K562 (cell line): Measurements from ENCODE around the gene PTTG1IP. TPM values are rescaled to one million over a fixed set of nuclear protein-coding genes. Genes with fewer than 3 reads are reported as not detected.

ENCODE experiments used
- BRD4 ChIP-seq: fragments of 200-600 bp; sonication (generic); IDR thresholded peaks from 2 replicates; pipeline ENCODE4 v1.6.1; 2017; ENCODE audit warnings: inconsistent platforms
- CAMTA2 ChIP-seq: fragments of 250-450 bp; sonication (Bioruptor Pico); conservative IDR thresholded peaks from 2 replicates; pipeline ENCODE4 v1.5.1; 2022
- DMBX1 ChIP-seq: fragments of 250-450 bp; sonication (Bioruptor Pico); IDR thresholded peaks from 2 replicates; pipeline ENCODE4 v1.8.0; 2022; ENCODE audit warnings: inconsistent platforms, mild to moderate bottlenecking, moderate library complexity, borderline replicate concordance
- ELK1 ChIP-seq: sonication (generic); formaldehyde crosslinking; IDR thresholded peaks from 2 replicates; pipeline ENCODE4 v1.8.1; 2022; ENCODE audit warnings: missing genetic modification reagents
- FOS ChIP-seq: IDR thresholded peaks from 3 replicates; pipeline ENCODE4 v1.6.1; 2011; ENCODE audit not compliant: insufficient read length; ENCODE audit errors: extremely low read depth
- JUN ChIP-seq, 2 experiments: sonication (generic) in 1 of 2; formaldehyde crosslinking in 1 of 2; IDR thresholded peaks; 2 replicates each; pipeline versions ENCODE4 v1.6.1 to v1.8.0; 2012 to 2022; ENCODE audit warnings: borderline replicate concordance in 2 of 2, mild to moderate bottlenecking in 2 of 2, improper control_type of control experiment in 1 of 2, low read depth in 1 of 2, low read length in 1 of 2, missing genetic modification reagents in 1 of 2
- L3MBTL2 ChIP-seq: fragments of 450-650 bp; IDR thresholded peaks from 2 replicates; pipeline ENCODE4 v1.6.1; 2016; ENCODE audit warnings: mild to moderate bottlenecking, moderate library complexity
- MAFK ChIP-seq: IDR thresholded peaks from 2 replicates; pipeline ENCODE4 v1.6.1; 2011; ENCODE audit warnings: low read length, improper control_type of control experiment
- MEF2D ChIP-seq: conservative IDR thresholded peaks from 2 replicates; pipeline ENCODE4 v1.6.1; 2016; ENCODE audit warnings: low read depth, missing genetic modification characterization, missing compliant biosample characterization
- MITF ChIP-seq: IDR thresholded peaks from 2 replicates; pipeline ENCODE4 v1.6.1; 2014; ENCODE audit warnings: antibody characterized with exemption
- MTF1 ChIP-seq: fragments of 250-450 bp; sonication (Bioruptor Pico); IDR thresholded peaks from 2 replicates; pipeline ENCODE4 v1.9.0; 2021; ENCODE audit warnings: moderate library complexity, mild to moderate bottlenecking, inconsistent platforms, borderline replicate concordance
- NR0B1 ChIP-seq: fragments of 450-650 bp; IDR thresholded peaks from one replicate; pipeline ENCODE4 v1.6.1; 2018; ENCODE audit warnings: mild to moderate bottlenecking, moderate library complexity; ENCODE audit not compliant: partially characterized antibody
- NRF1 ChIP-seq, 2 experiments: fragments of 450-650 bp; IDR thresholded peaks in 1 of 2; conservative IDR thresholded peaks in 1 of 2; 2 replicates each; pipeline ENCODE4 v1.6.1; 2014; ENCODE audit warnings: mild to moderate bottlenecking in 2 of 2
- NUFIP1 ChIP-seq: fragments of 450-650 bp; IDR thresholded peaks from 2 replicates; pipeline ENCODE4 v1.6.1; 2018; ENCODE audit not compliant: partially characterized antibody
- PCBP1 ChIP-seq: fragments of 200-400 bp; formaldehyde crosslinking; IDR thresholded peaks from 2 replicates; pipeline ENCODE4 v1.6.1; 2018; ENCODE audit warnings: mild to moderate bottlenecking, low read depth, low read length; ENCODE audit not compliant: poor library complexity, severe bottlenecking
- POLR2AphosphoS2 ChIP-seq: IDR thresholded peaks from 2 replicates; pipeline ENCODE4 v1.6.1; 2012; ENCODE audit warnings: low read length, improper control_type of control experiment
- RBBP5 ChIP-seq: fragments of 200-600 bp; sonication (generic); IDR thresholded peaks from 2 replicates; pipeline ENCODE4 v1.6.1; 2012; ENCODE audit warnings: borderline replicate concordance, mild to moderate bottlenecking, low read length, control low read depth, inconsistent platforms; ENCODE audit not compliant: insufficient read depth, poor library complexity, severe bottlenecking
- RBM17 ChIP-seq: fragments of 200-400 bp; formaldehyde crosslinking; IDR thresholded peaks from 2 replicates; pipeline ENCODE4 v1.6.1; 2017; ENCODE audit warnings: low read depth, mild to moderate bottlenecking, low read length, borderline replicate concordance
- RUNX1 ChIP-seq: sonication (generic); IDR thresholded peaks from 2 replicates; pipeline ENCODE4 v1.6.1; 2016; ENCODE audit warnings: antibody characterized with exemption, low read depth
- SMARCA5 ChIP-seq: fragments of 450-650 bp; IDR thresholded peaks from 2 replicates; pipeline ENCODE4 v1.6.1; 2016
- STAG1 ChIP-seq: sonication (generic); formaldehyde crosslinking; IDR thresholded peaks from 2 replicates; pipeline ENCODE4 v1.5.0; 2020; ENCODE audit warnings: missing genetic modification reagents, borderline replicate concordance
- TBP ChIP-seq: optimal IDR thresholded peaks from 2 replicates; pipeline ENCODE3; 2011; ENCODE audit warnings: low read depth, low read length, improper control_type of control experiment
- ZNF174 ChIP-seq: fragments of 250-450 bp; sonication (Bioruptor Pico); IDR thresholded peaks from 2 replicates; pipeline ENCODE4 v1.4.0; 2020; ENCODE audit warnings: mild to moderate bottlenecking
- ZNF217 ChIP-seq: sonication (generic); formaldehyde crosslinking; IDR thresholded peaks from 2 replicates; pipeline ENCODE4 v1.8.0; 2022; ENCODE audit warnings: mild to moderate bottlenecking, missing genetic modification reagents
- ZNF444 ChIP-seq: fragments of 250-450 bp; sonication (Bioruptor Pico); IDR thresholded peaks from 2 replicates; pipeline ENCODE4 v1.4.0; 2020; ENCODE audit warnings: mild to moderate bottlenecking, moderate library complexity
- polyA plus RNA-seq, 8 experiments: library from polyadenylated mRNA; depleted of rRNA in 4 of 8; stranded (reverse) in 5 of 8; unstranded in 3 of 8; fragments of >200 nt; fragmentation: Nextera tagmentation in 2 of 8; fragmentation: Illumina TruSeq in 1 of 8; extraction: Ambion mirVana in 2 of 8; extraction: Trizol in 1 of 8; gene quantifications; 2 replicates each; pipeline versions ENCODE4 v1.2.1 to v1.2.3, GENCODE V29; 2011 to 2014; ENCODE audit warnings: inconsistent platforms in 1 of 8, missing spikeins in 1 of 8
- total RNA-seq, 7 experiments: library from RNA; depleted of rRNA in 6 of 7; stranded (reverse); fragments of >200 nt in 6 of 7; fragmentation: Illumina TruSeq in 2 of 7; extraction: Trizol in 2 of 7; gene quantifications; 2 replicates each; pipeline versions ENCODE4 v1.2.1 to v1.2.3, GENCODE V29; 2011 to 2021; ENCODE audit warnings: low replicate concordance in 1 of 7

PTTG1IP gene
- total and polyA plus RNA-seq, 9 of the 15 experiments (the other 6 are each of a cell fraction or from before 2014, with no cell fraction given) = 5.0 to 99.3 (median 82.4) TPM

- TF ChIP-seq TBP = no peak
- no peak for TF ChIP-seq MEF2D
- no peak for TF ChIP-seq JUN (IDR thresholded peaks at IDR 0.05; ENCODE audit: borderline replicate concordance, low read depth, low read length)
- TF ChIP-seq JUN (CRISPR knock-in tag; IDR thresholded peaks at IDR 0.05; ENCODE audit: borderline replicate concordance) = no peak
- no peak for TF ChIP-seq BRD4
- no peak for TF ChIP-seq ELK1 (CRISPR knock-in tag)
- no peak for TF ChIP-seq NRF1 (conservative IDR thresholded peaks at IDR 0.05 in 1 of 2, IDR thresholded peaks at IDR 0.05 in 1 of 2)
- TF ChIP-seq RUNX1 = no peak
- TF ChIP-seq RBBP5 = no peak
- no peak for TF ChIP-seq PCBP1
- TF ChIP-seq FOS = no peak
- no peak for TF ChIP-seq CAMTA2 (CRISPR knock-in tag)
- no peak for TF ChIP-seq MITF
- no peak for TF ChIP-seq ZNF174 (CRISPR knock-in tag)
- no peak for TF ChIP-seq NR0B1
- TF ChIP-seq SMARCA5 = no peak
- TF ChIP-seq NUFIP1 = no peak
- peak; percentile 36; the same call in 1 of the 2 replicates for TF ChIP-seq L3MBTL2
- TF ChIP-seq POLR2AphosphoS2 = no peak
- TF ChIP-seq ZNF444 = no peak
- no peak for TF ChIP-seq ZNF217
- TF ChIP-seq DMBX1 (CRISPR knock-in tag) = no peak
- TF ChIP-seq STAG1 (CRISPR knock-in tag) = peak; percentile 91
- TF ChIP-seq MTF1 (CRISPR knock-in tag) = no peak
- TF ChIP-seq RBM17 = no peak
- no peak for TF ChIP-seq MAFK
These were observed 38.1 kb upstream of the PTTG1IP start (continued) for GRCh38 chr21:44911384-44912157.
